Activated T-helper 2 cell treated with anti-CD3 and anti-CD28 coated beads, Interferon-gamma antibody, Interleukin-2, Interleukin-4, amounts not matched to agents 10 μg/mL and 5 μg/mL and 100 μg/mL, durations not matched to agents 14 hours and 24 hours and 36 hours (primary cell): ENCODE results near the gene COL20A1. TPM values are rescaled to one million over a fixed set of nuclear protein-coding genes. Genes with fewer than 3 reads are reported as not detected.

Experiments used
- DNase-seq: peaks from one replicate; pipeline ENCODE4 v3.0.0; 2021; ENCODE audit warnings: low spot score
- H3K27ac Mint-ChIP-seq: one replicate; pipeline ENCODE4 v1.8.0; 2021; ENCODE audit warnings: mixed read lengths
- H3K27me3 Mint-ChIP-seq: one replicate; pipeline ENCODE4 v1.8.0; 2021; ENCODE audit warnings: low read depth, mixed read lengths
- H3K36me3 Mint-ChIP-seq: one replicate; pipeline ENCODE4 v1.8.0; 2021; ENCODE audit warnings: low read depth, mixed read lengths
- H3K4me1 Mint-ChIP-seq: one replicate; pipeline ENCODE4 v1.8.0; 2021; ENCODE audit warnings: low read depth, mixed read lengths
- H3K4me3 Mint-ChIP-seq: one replicate; pipeline ENCODE4 v1.8.0; 2021; ENCODE audit warnings: low read depth, mild to moderate bottlenecking, moderate library complexity, mixed read lengths
- H3K9me3 Mint-ChIP-seq: one replicate; pipeline ENCODE4 v1.8.0; 2021; ENCODE audit warnings: mixed read lengths
- intact Hi-C: fragments of 100-400 bp; cut with micrococcal nuclease; formaldehyde crosslinking; loops from one replicate; pipeline ENCODE4 v1.15.1; 2023
- total RNA-seq: library from RNA; stranded (reverse); gene quantifications from 2 replicates; pipeline ENCODE4 v1.2.3, GENCODE V29; 2022

Gene COL20A1
- total RNA-seq, 1 donor from 2014 or later = not detected

GRCh38 chr20:63320616-63321147 lies 27.7 kb downstream of the COL20A1 start:
- intact Hi-C loops = no loop called here
- H3K4me3 Mint-ChIP-seq = no peak overlapping the region
- DNase-seq = no peak
- H3K9me3 Mint-ChIP-seq = no peaks in the 10 kb centered on the region
- H3K27me3 Mint-ChIP-seq = peaks cover 7% of the 10 kb centered on the region
- H3K36me3 Mint-ChIP-seq = no peaks in the 10 kb centered on the region
- no peaks in the 10 kb centered on the region for H3K4me1 Mint-ChIP-seq
- no peak overlapping the region for H3K27ac Mint-ChIP-seq

GRCh38 chr20:63321148-63321831 lies 28.3 kb downstream of the COL20A1 start:
- intact Hi-C loops = no loop called here
- Mint-ChIP-seq H3K4me1 (no peaks in the 10 kb centered on the region), H3K4me3 (no peak overlapping the region), H3K36me3 (no peaks in the 10 kb centered on the region), H3K27ac (no peak overlapping the region), H3K9me3 (no peaks in the 10 kb centered on the region), H3K27me3 (peaks cover 7% of the 10 kb centered on the region)
- no peak for DNase-seq

GRCh38 chr20:63322146-63322932 lies 29.4 kb downstream of the COL20A1 start:
- DNase-seq = no peak
- no peaks in the 10 kb centered on the region for H3K9me3 Mint-ChIP-seq
- H3K36me3 Mint-ChIP-seq = no peaks in the 10 kb centered on the region
- peaks cover 7% of the 10 kb centered on the region for H3K27me3 Mint-ChIP-seq
- H3K4me3 Mint-ChIP-seq = no peak overlapping the region
- intact Hi-C loops = no loop called here
- H3K4me1 Mint-ChIP-seq = no peaks in the 10 kb centered on the region
- no peak overlapping the region for H3K27ac Mint-ChIP-seq

GRCh38 chr20:63322933-63323273 lies 29.9 kb downstream of the COL20A1 start:
- H3K9me3 Mint-ChIP-seq = no peaks in the 10 kb centered on the region
- intact Hi-C loops = no loop called here
- no peak for DNase-seq
- no peaks in the 10 kb centered on the region for H3K4me1 Mint-ChIP-seq
- no peak overlapping the region for H3K4me3 Mint-ChIP-seq
- no peaks in the 10 kb centered on the region for H3K36me3 Mint-ChIP-seq
- no peak overlapping the region for H3K27ac Mint-ChIP-seq
- peaks cover 7% of the 10 kb centered on the region for H3K27me3 Mint-ChIP-seq

- Mint-ChIP-seq H3K36me3 (no peaks in the 10 kb centered on the region), H3K27me3 (peaks cover 7% of the 10 kb centered on the region), H3K9me3 (no peaks in the 10 kb centered on the region), H3K27ac (no peak overlapping the region), H3K4me3 (no peak overlapping the region), H3K4me1 (no peaks in the 10 kb centered on the region)
- no peak for DNase-seq
- intact Hi-C loops = no loop called here
Measured at GRCh38 chr20:63323357-63323981, 30.5 kb downstream of the COL20A1 start.

- intact Hi-C loops = no loop called here
- H3K27ac Mint-ChIP-seq = no peak overlapping the region
- DNase-seq = no peak
Measured at GRCh38 chr20:63325021-63325471, 32.1 kb downstream of the COL20A1 start.

GRCh38 chr20:63325554-63326313 lies 32.7 kb downstream of the COL20A1 start:
- no peaks in the 10 kb centered on the region for H3K4me1 Mint-ChIP-seq
- no peaks in the 10 kb centered on the region for H3K36me3 Mint-ChIP-seq
- DNase-seq = no peak
- no peak overlapping the region for H3K4me3 Mint-ChIP-seq
- H3K27ac Mint-ChIP-seq = no peak overlapping the region
- intact Hi-C loops = no loop called here
- no peaks in the 10 kb centered on the region for H3K9me3 Mint-ChIP-seq
- H3K27me3 Mint-ChIP-seq = peaks cover 7% of the 10 kb centered on the region

More at GRCh38 chr20:63325021-63325471, 32.1 kb downstream of the COL20A1 start:
- H3K4me3 Mint-ChIP-seq = no peak overlapping the region
- no peaks in the 10 kb centered on the region for H3K9me3 Mint-ChIP-seq
- no peaks in the 10 kb centered on the region for H3K36me3 Mint-ChIP-seq
- H3K27me3 Mint-ChIP-seq = peaks cover 7% of the 10 kb centered on the region
- H3K4me1 Mint-ChIP-seq = no peaks in the 10 kb centered on the region

GRCh38 chr20:63326314-63327230 lies 33.6 kb downstream of the COL20A1 start:
- intact Hi-C loops = no loop called here
- Mint-ChIP-seq H3K4me3 (no peak overlapping the region), H3K27me3 (peaks cover 7% of the 10 kb centered on the region), H3K27ac (peak overlapping the region; percentile 52), H3K36me3 (no peaks in the 10 kb centered on the region), H3K4me1 (no peaks in the 10 kb centered on the region), H3K9me3 (peaks cover 2% of the 10 kb centered on the region)
- no peak for DNase-seq

GRCh38 chr20:63327231-63327745 lies 34.3 kb downstream of the COL20A1 start:
- DNase-seq = no peak
- no peaks in the 10 kb centered on the region for H3K4me1 Mint-ChIP-seq
- peaks cover 7% of the 10 kb centered on the region for H3K27me3 Mint-ChIP-seq
- peak overlapping the region; percentile 52 for H3K27ac Mint-ChIP-seq
- H3K9me3 Mint-ChIP-seq = peaks cover 9% of the 10 kb centered on the region
- intact Hi-C loops = no loop called here
- no peak overlapping the region for H3K4me3 Mint-ChIP-seq
- no peaks in the 10 kb centered on the region for H3K36me3 Mint-ChIP-seq

GRCh38 chr20:63328026-63328700 lies 35.2 kb downstream of the COL20A1 start:
- intact Hi-C loops = no loop called here
- no peak for DNase-seq
- H3K27me3 Mint-ChIP-seq = peaks cover 7% of the 10 kb centered on the region
- peaks cover 9% of the 10 kb centered on the region for H3K9me3 Mint-ChIP-seq
- H3K4me1 Mint-ChIP-seq = no peaks in the 10 kb centered on the region
- no peak overlapping the region for H3K4me3 Mint-ChIP-seq
- no peak overlapping the region for H3K27ac Mint-ChIP-seq
- no peaks in the 10 kb centered on the region for H3K36me3 Mint-ChIP-seq

- no peak overlapping the region for H3K27ac Mint-ChIP-seq
- no peak overlapping the region for H3K4me3 Mint-ChIP-seq
- no peaks in the 10 kb centered on the region for H3K36me3 Mint-ChIP-seq
- no peaks in the 10 kb centered on the region for H3K4me1 Mint-ChIP-seq
- no peak for DNase-seq
- peaks cover 9% of the 10 kb centered on the region for H3K9me3 Mint-ChIP-seq
- peaks cover 4% of the 10 kb centered on the region for H3K27me3 Mint-ChIP-seq
- intact Hi-C loops = no loop called here
Measured at GRCh38 chr20:63328718-63329275, 35.8 kb downstream of the COL20A1 start.
